ENCODE measurements around the gene MED9. TPM values are rescaled to one million over a fixed set of nuclear protein-coding genes. Genes with fewer than 3 reads are reported as not detected.

Gene MED9
- total and polyA plus RNA-seq, 2 of the 4 experiments (the other 2 are of a cell fraction), result 6.1 to 10.1 TPM

DNA sequence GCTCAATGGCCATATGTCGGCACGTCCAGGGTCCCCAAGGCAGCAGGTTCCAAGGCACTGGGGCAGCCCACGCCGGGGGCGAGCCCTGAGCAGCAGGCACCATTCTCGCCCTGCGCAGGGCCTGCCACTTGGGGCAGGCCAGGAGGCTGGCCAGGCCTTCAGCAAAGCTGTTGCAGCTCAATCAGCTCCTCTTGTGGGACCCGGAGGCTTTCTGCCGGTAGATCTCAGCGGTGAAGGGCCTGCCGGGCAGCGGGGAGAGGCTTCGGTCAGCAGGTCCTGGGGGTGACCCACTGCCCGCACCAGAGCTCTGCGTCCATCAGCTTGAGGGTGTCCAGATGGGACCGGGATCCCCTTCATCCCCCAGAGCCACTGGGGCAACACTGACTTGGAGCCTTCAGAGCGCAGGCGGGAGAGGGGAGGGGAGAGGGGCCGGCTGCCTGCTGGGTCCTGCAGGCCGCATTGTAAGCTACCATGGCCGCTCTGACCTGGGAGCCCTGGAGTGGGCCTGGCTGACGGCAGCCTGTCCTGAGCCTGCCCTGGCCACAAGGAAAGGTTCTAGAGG, 28.9 kb downstream of the MED9 start:
- H2BK120ac ChIP-seq (ENCODE audit: low read depth, low read length), result no peak overlapping the region
- H3K23ac ChIP-seq (ENCODE audit: low read depth, low read length), result no peak overlapping the region
- no peak overlapping the region for H3K4me2 ChIP-seq (ENCODE audit: low read depth, low read length)
- ChIA-PET CTCF (no interaction called here), POLR2A (ENCODE audit: unreplicated experiment) (no interaction called here)
- no peaks in the 10 kb centered on the region for H3K79me1 ChIP-seq (ENCODE audit: low read depth in 1 of 2, low read length in 2 of 2)
- 95% methylated on average over 11 of the region's 22 CpGs; no CpG with 5 or more reads in 1 of the 2 experiments for WGBS, 2 experiments (ENCODE audit: extremely low coverage in 2 of 2, insufficient read length in 1 of 2)
- intact Hi-C loops (cut with micrococcal nuclease) (no loop called here), in situ Hi-C loops (cut with MboI; ENCODE audit: low sequenced_read_pairs) (no loop called here), dilution Hi-C loops (cut with HindIII; ENCODE audit: low sequenced_read_pairs, unreplicated experiment) (no loop called here)
- no peak overlapping the region for H4K8ac ChIP-seq (ENCODE audit: low read depth in 2 of 2, low read length in 2 of 2)
- no TSS peak for BruUV-seq (replicated peaks)
- no peaks in the 10 kb centered on the region for H3K9me3 ChIP-seq (ENCODE audit: control insufficient read depth, insufficient read depth, low read length)
- DNase-seq (no peak), ATAC-seq (ENCODE audit: low read depth) (no peak)
- H2AK5ac ChIP-seq (ENCODE audit: low read depth, low read length), result no peak overlapping the region
- H3K56ac ChIP-seq (ENCODE audit: extremely low read depth, insufficient read depth, low read length), result no peak overlapping the region
- no peak overlapping the region for H3K4me3 ChIP-seq (ENCODE audit: insufficient read depth, low read depth, low read length)
- no peak overlapping the region for H4K5ac ChIP-seq (ENCODE audit: low read depth, low read length)
- H2BK20ac ChIP-seq (ENCODE audit: low read depth, low read length), result no peak overlapping the region
- no peaks in the 10 kb centered on the region for H3K9me1 ChIP-seq (ENCODE audit: insufficient read depth, low read length)
- H3K4me1 ChIP-seq (ENCODE audit: control insufficient read depth, insufficient read depth, low read length), result no peaks in the 10 kb centered on the region
- no peak overlapping the region for H2BK15ac ChIP-seq (ENCODE audit: low read depth, low read length)
- no peak overlapping the region for H3K27ac ChIP-seq (ENCODE audit: insufficient read depth, low read length)
- no peak overlapping the region for H3K4ac ChIP-seq (ENCODE audit: low read depth, low read length)
- H2AFZ ChIP-seq (replicated peaks; ENCODE audit: low read length, poor library complexity), result peak overlapping the region; percentile 21
- no peak overlapping the region for H3K18ac ChIP-seq (ENCODE audit: low read depth, low read length)
- no peak overlapping the region for H4K91ac ChIP-seq (ENCODE audit: insufficient read depth, low read depth, low read length)
- H4K20me1 ChIP-seq (ENCODE audit: insufficient read depth, low read length), result peaks cover 3% of the 10 kb centered on the region
- H2AK9ac ChIP-seq (replicated peaks; ENCODE audit: low read depth, low read length, poor library complexity), result peak overlapping the region; percentile 50
- 0 out of 2 replicates have a peak, but pooled peaks cover 1% of the 10 kb centered on the region for H3K27me3 ChIP-seq (ENCODE audit: control insufficient read depth, insufficient read depth, low read length)
- no peak overlapping the region for H3K14ac ChIP-seq (replicated peaks; ENCODE audit: low read depth, low read length)
- H3K9ac ChIP-seq (ENCODE audit: low read depth, low read length), result no peak overlapping the region
- TF ChIP-seq SMC3 (IDR thresholded peaks at IDR 0.05; ENCODE audit: low read depth, low read length), result no peak
- TF ChIP-seq MAZ (IDR thresholded peaks at IDR 0.05; ENCODE audit: borderline replicate concordance, low read depth, low read length), result no peak
- TF ChIP-seq BHLHE40 (IDR thresholded peaks at IDR 0.05; ENCODE audit: low read depth, low read length), result no peak
- no peak for TF ChIP-seq NFE2L2 (IDR thresholded peaks at IDR 0.05; ENCODE audit: low read depth, low read length)
- TF ChIP-seq RCOR1 (IDR thresholded peaks at IDR 0.05; ENCODE audit: insufficient replicate concordance, low read length), result no peak
- TF ChIP-seq POLR2A (IDR thresholded peaks at IDR 0.05; ENCODE audit: low read depth, low read length), result no peak
- TF ChIP-seq, protein P1, sequence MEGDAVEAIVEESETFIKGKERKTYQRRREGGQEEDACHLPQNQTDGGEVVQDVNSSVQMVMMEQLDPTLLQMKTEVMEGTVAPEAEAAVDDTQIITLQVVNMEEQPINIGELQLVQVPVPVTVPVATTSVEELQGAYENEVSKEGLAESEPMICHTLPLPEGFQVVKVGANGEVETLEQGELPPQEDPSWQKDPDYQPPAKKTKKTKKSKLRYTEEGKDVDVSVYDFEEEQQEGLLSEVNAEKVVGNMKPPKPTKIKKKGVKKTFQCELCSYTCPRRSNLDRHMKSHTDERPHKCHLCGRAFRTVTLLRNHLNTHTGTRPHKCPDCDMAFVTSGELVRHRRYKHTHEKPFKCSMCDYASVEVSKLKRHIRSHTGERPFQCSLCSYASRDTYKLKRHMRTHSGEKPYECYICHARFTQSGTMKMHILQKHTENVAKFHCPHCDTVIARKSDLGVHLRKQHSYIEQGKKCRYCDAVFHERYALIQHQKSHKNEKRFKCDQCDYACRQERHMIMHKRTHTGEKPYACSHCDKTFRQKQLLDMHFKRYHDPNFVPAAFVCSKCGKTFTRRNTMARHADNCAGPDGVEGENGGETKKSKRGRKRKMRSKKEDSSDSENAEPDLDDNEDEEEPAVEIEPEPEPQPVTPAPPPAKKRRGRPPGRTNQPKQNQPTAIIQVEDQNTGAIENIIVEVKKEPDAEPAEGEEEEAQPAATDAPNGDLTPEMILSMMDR (conservative IDR thresholded peaks at IDR 0.05; ENCODE audit: low read depth, low read length), result no peak
- no peak for TF ChIP-seq CEBPB (IDR thresholded peaks at IDR 0.05; ENCODE audit: low read depth, low read length)
- no peak for TF ChIP-seq CHD1 (IDR thresholded peaks at IDR 0.05; ENCODE audit: low read depth, low read length)
- TF ChIP-seq FOS (IDR thresholded peaks at IDR 0.05; ENCODE audit: low read depth, low read length), result no peak
- TF ChIP-seq, protein P2, sequence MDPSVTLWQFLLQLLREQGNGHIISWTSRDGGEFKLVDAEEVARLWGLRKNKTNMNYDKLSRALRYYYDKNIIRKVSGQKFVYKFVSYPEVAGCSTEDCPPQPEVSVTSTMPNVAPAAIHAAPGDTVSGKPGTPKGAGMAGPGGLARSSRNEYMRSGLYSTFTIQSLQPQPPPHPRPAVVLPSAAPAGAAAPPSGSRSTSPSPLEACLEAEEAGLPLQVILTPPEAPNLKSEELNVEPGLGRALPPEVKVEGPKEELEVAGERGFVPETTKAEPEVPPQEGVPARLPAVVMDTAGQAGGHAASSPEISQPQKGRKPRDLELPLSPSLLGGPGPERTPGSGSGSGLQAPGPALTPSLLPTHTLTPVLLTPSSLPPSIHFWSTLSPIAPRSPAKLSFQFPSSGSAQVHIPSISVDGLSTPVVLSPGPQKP (IDR thresholded peaks at IDR 0.05; ENCODE audit: borderline replicate concordance, low read depth, low read length), result no peak
- no peak for TF ChIP-seq RAD21 (IDR thresholded peaks at IDR 0.05; ENCODE audit: low read length)
- TF ChIP-seq MAFK (IDR thresholded peaks at IDR 0.05; ENCODE audit: low read depth, low read length), result no peak
- no peak for TF ChIP-seq RFX5 (IDR thresholded peaks at IDR 0.05; ENCODE audit: low read depth, low read length)
- TF ChIP-seq MXI1 (IDR thresholded peaks at IDR 0.05; ENCODE audit: borderline replicate concordance, low read depth, low read length), result no peak
- TF ChIP-seq, protein P3, sequence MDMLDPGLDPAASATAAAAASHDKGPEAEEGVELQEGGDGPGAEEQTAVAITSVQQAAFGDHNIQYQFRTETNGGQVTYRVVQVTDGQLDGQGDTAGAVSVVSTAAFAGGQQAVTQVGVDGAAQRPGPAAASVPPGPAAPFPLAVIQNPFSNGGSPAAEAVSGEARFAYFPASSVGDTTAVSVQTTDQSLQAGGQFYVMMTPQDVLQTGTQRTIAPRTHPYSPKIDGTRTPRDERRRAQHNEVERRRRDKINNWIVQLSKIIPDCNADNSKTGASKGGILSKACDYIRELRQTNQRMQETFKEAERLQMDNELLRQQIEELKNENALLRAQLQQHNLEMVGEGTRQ (IDR thresholded peaks at IDR 0.05; ENCODE audit: low read depth, low read length), result no peak
- H2BK5ac ChIP-seq (ENCODE audit: low read depth, low read length, poor library complexity, severe bottlenecking), result no peak overlapping the region
- no peaks in the 10 kb centered on the region for H3K36me3 ChIP-seq (ENCODE audit: control insufficient read depth, insufficient read depth, low read length)
